SK-N-SH (cell line): ENCODE results near the gene SRD5A1.

Experiments
- GABPA ChIP-seq: IDR thresholded peaks from 2 replicates; pipeline ENCODE4 v1.4.0; 2012; ENCODE audit warnings: low read depth, mild to moderate bottlenecking
- TAF1 ChIP-seq: IDR thresholded peaks from 2 replicates; pipeline ENCODE4 v1.6.1; 2012; ENCODE audit warnings: low read depth, mild to moderate bottlenecking, low read length, moderate library complexity, borderline replicate concordance
- TF ChIP-seq, protein P1 (sequence below): fragments of 200-600 bp; sonication (generic); IDR thresholded peaks from 2 replicates; pipeline ENCODE4 v1.6.1; 2017; ENCODE audit warnings: antibody characterized with exemption, mild to moderate bottlenecking, moderate library complexity

DNA sequence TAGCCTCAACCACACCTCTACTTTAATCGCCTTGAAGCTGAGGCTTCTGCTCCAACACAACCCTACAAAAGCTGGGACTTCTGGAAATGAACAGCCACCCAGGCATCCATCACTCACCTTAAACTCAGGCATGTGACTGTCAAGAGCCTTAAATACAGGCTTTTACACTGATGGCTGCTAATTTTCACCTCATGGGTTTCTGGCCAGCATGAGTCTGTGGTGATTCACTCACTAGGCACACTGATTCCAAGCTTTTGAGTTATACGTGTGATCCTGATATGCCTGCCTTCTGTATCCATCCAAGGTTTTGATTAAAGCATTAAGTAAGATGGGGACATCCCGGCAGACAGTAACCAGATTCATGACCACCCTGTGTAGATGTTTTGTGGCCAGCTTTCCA lies 9.3 kb upstream of the SRD5A1 start:
- no peak for TF ChIP-seq GABPA
- TF ChIP-seq, protein P1, sequence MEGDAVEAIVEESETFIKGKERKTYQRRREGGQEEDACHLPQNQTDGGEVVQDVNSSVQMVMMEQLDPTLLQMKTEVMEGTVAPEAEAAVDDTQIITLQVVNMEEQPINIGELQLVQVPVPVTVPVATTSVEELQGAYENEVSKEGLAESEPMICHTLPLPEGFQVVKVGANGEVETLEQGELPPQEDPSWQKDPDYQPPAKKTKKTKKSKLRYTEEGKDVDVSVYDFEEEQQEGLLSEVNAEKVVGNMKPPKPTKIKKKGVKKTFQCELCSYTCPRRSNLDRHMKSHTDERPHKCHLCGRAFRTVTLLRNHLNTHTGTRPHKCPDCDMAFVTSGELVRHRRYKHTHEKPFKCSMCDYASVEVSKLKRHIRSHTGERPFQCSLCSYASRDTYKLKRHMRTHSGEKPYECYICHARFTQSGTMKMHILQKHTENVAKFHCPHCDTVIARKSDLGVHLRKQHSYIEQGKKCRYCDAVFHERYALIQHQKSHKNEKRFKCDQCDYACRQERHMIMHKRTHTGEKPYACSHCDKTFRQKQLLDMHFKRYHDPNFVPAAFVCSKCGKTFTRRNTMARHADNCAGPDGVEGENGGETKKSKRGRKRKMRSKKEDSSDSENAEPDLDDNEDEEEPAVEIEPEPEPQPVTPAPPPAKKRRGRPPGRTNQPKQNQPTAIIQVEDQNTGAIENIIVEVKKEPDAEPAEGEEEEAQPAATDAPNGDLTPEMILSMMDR: no peak
- TF ChIP-seq TAF1: no peak
